SK-N-SH (cell line): ENCODE measurements around the gene CALCR. TPM values are rescaled to one million over a fixed set of nuclear protein-coding genes. Genes with fewer than 3 reads are reported as not detected.

Source experiments
- CTCF ChIA-PET: fragments of 300-600, 350-600 bp; formaldehyde crosslinking; extraction: SDS; loops from one replicate; lab custom pipeline; 2021; lab: Yijun Ruan, JAX
- POLR2A ChIA-PET: fragments of 350-600 bp; sonication (Branson Sonifier 250); formaldehyde crosslinking; extraction: SDS; loops from one replicate; lab custom pipeline; 2020; ENCODE audit warnings: antibody characterized with exemption, inconsistent platforms; lab: Yijun Ruan, JAX
- DNase-seq: peaks from one replicate; pipeline ENCODE4 v3.0.0; 2012
- H2AFZ ChIP-seq: fragments of 200-600 bp; sonication (generic); 2 replicates; pipeline ENCODE4 v1.8.1; 2016; ENCODE audit warnings: antibody characterized with exemption, mild to moderate bottlenecking, low read depth
- H3F3A ChIP-seq: fragments of 200-600 bp; sonication (generic); replicated peaks from 2 replicates; pipeline ENCODE3; 2016; ENCODE audit warnings: antibody characterized with exemption, mild to moderate bottlenecking; ENCODE audit not compliant: insufficient read depth
- H3K27ac ChIP-seq, 2 experiments: fragments of 200-500 bp in 1 of 2; fragments of 200-600 bp in 1 of 2; sonication (Bioruptor generic) in 1 of 2; sonication (generic), shearing (Covaris generic) in 1 of 2; 2 replicates each; pipeline versions ENCODE4 v1.5.1 to v1.6.1; 2014 to 2016; ENCODE audit warnings: low read depth in 2 of 2, inconsistent platforms in 1 of 2, low read length in 1 of 2, mild to moderate bottlenecking in 1 of 2, mixed read lengths in 1 of 2
- H3K27me3 ChIP-seq: fragments of 200-600 bp; sonication (generic), shearing (Covaris generic); 2 replicates; pipeline ENCODE4 v1.6.1; 2016; ENCODE audit warnings: mixed run types; ENCODE audit not compliant: insufficient read depth
- H3K36me3 ChIP-seq, 2 experiments: fragments of 200-500 bp in 1 of 2; fragments of 200-600 bp in 1 of 2; sonication (Bioruptor generic) in 1 of 2; sonication (generic) in 1 of 2; replicated peaks in 1 of 2; 2 replicates each; pipeline versions ENCODE3 to v1.5.1; 2014 to 2016; ENCODE audit warnings: low read length in 1 of 2, mild to moderate bottlenecking in 1 of 2; ENCODE audit not compliant: insufficient read depth in 2 of 2, control insufficient read depth in 1 of 2
- H3K4me1 ChIP-seq, 2 experiments: fragments of 200-500 bp in 1 of 2; fragments of 200-600 bp in 1 of 2; sonication (Bioruptor generic) in 1 of 2; sonication (generic), shearing (Covaris generic) in 1 of 2; 2 replicates each; pipeline versions ENCODE4 v1.5.1 to v1.6.1; 2014 to 2016; ENCODE audit warnings: low read depth in 1 of 2, low read length in 1 of 2, mixed run types in 1 of 2; ENCODE audit not compliant: insufficient read depth in 2 of 2, control insufficient read depth in 1 of 2
- H3K4me2 ChIP-seq: fragments of 200-600 bp; sonication (generic), shearing (Covaris generic); 2 replicates; pipeline ENCODE4 v1.6.1; 2017; ENCODE audit warnings: mixed run types
- H3K4me3 ChIP-seq, 2 experiments: fragments of 200-500 bp in 1 of 2; fragments of 200-600 bp in 1 of 2; sonication (Bioruptor generic) in 1 of 2; sonication (generic), shearing (Covaris generic) in 1 of 2; 2 replicates each; pipeline versions ENCODE4 v1.5.1 to v1.8.1; 2014 to 2016; ENCODE audit warnings: low read depth in 2 of 2, inconsistent platforms in 1 of 2, low read length in 1 of 2, mild to moderate bottlenecking in 1 of 2, mixed read lengths in 1 of 2, moderate library complexity in 1 of 2
- H3K79me2 ChIP-seq: fragments of 200-600 bp; sonication (generic); 2 replicates; pipeline ENCODE4 v1.8.1; 2017; ENCODE audit warnings: mild to moderate bottlenecking; ENCODE audit not compliant: insufficient read depth
- H3K9ac ChIP-seq: fragments of 200-600 bp; sonication (generic); 2 replicates; pipeline ENCODE4 v1.6.1; 2017; ENCODE audit warnings: mixed run types
- H3K9me2 ChIP-seq: fragments of 200-600 bp; sonication (generic); 2 replicates; pipeline ENCODE4 v1.6.1; 2017; ENCODE audit warnings: mixed run types
- H3K9me3 ChIP-seq: fragments of 200-600 bp; sonication (generic); 2 replicates; pipeline ENCODE4 v1.6.1; 2017; ENCODE audit warnings: mixed run types, mild to moderate bottlenecking, moderate library complexity
- H4K20me1 ChIP-seq: fragments of 200-600 bp; sonication (generic); 2 replicates; pipeline ENCODE4 v1.6.1; 2017; ENCODE audit warnings: mild to moderate bottlenecking, mixed run types; ENCODE audit not compliant: insufficient read depth
- ELF1 ChIP-seq: IDR thresholded peaks from 2 replicates; pipeline ENCODE4 v1.4.0; 2012
- EP300 ChIP-seq, 2 experiments: IDR thresholded peaks; 2 replicates each; pipeline versions ENCODE4 v1.4.0 to v1.6.1; 2012; ENCODE audit warnings: borderline replicate concordance in 1 of 2, low read depth in 1 of 2, low read length in 1 of 2
- FOXJ3 ChIP-seq: sonication (generic); formaldehyde crosslinking; IDR thresholded peaks from 2 replicates; pipeline ENCODE4 v1.5.1; 2020; ENCODE audit warnings: mild to moderate bottlenecking, missing genetic modification reagents
- GABPA ChIP-seq: IDR thresholded peaks from 2 replicates; pipeline ENCODE4 v1.4.0; 2012; ENCODE audit warnings: low read depth, mild to moderate bottlenecking
- GATA2 ChIP-seq: sonication (generic); formaldehyde crosslinking; IDR thresholded peaks from 2 replicates; pipeline ENCODE4 v1.5.0; 2020; ENCODE audit warnings: mild to moderate bottlenecking, missing genetic modification reagents
- JUND ChIP-seq: IDR thresholded peaks from 2 replicates; pipeline ENCODE4 v1.4.0; 2012
- MEF2A ChIP-seq: IDR thresholded peaks from 2 replicates; pipeline ENCODE4 v1.4.0; 2012; ENCODE audit warnings: low read depth, borderline replicate concordance
- MXI1 ChIP-seq: IDR thresholded peaks from 2 replicates; pipeline ENCODE4 v1.6.1; 2012; ENCODE audit warnings: mild to moderate bottlenecking, low read depth, low read length, improper control_type of control experiment
- NFIC ChIP-seq: IDR thresholded peaks from 2 replicates; pipeline ENCODE4 v1.4.0; 2012; ENCODE audit warnings: borderline replicate concordance
- NRF1 ChIP-seq: IDR thresholded peaks from 2 replicates; pipeline ENCODE4 v1.6.1; 2012; ENCODE audit warnings: low read depth, mild to moderate bottlenecking, low read length
- POLR2AphosphoS5 ChIP-seq: IDR thresholded peaks from 2 replicates; pipeline ENCODE4 v1.6.1; 2012; ENCODE audit warnings: low read depth, low read length
- RAD21 ChIP-seq: IDR thresholded peaks from 2 replicates; pipeline ENCODE4 v1.6.1; 2012; ENCODE audit warnings: mild to moderate bottlenecking, low read length
- RCOR1 ChIP-seq: fragments of 150-350 bp; IDR thresholded peaks from 2 replicates; pipeline ENCODE4 v1.6.1; 2017; ENCODE audit warnings: antibody characterized with exemption, low read length
- RFX5 ChIP-seq: IDR thresholded peaks from 2 replicates; pipeline ENCODE4 v1.6.1; 2012; ENCODE audit warnings: mild to moderate bottlenecking, improper control_type of control experiment, low read length
- RXRA ChIP-seq: IDR thresholded peaks from 2 replicates; pipeline ENCODE4 v1.4.0; 2012; ENCODE audit warnings: low read depth, mild to moderate bottlenecking, borderline replicate concordance
- SIN3A ChIP-seq: IDR thresholded peaks from 2 replicates; pipeline ENCODE4 v1.6.1; 2012; ENCODE audit warnings: low read depth, mild to moderate bottlenecking, low read length, moderate library complexity, borderline replicate concordance
- SMC3 ChIP-seq: IDR thresholded peaks from 2 replicates; pipeline ENCODE4 v1.6.1; 2012; ENCODE audit warnings: low read depth, low read length, improper control_type of control experiment
- TAF1 ChIP-seq: IDR thresholded peaks from 2 replicates; pipeline ENCODE4 v1.6.1; 2012; ENCODE audit warnings: low read depth, mild to moderate bottlenecking, low read length, moderate library complexity, borderline replicate concordance
- TCF12 ChIP-seq: IDR thresholded peaks from 2 replicates; pipeline ENCODE4 v1.4.0; 2012
- TEAD4 ChIP-seq: IDR thresholded peaks from 2 replicates; pipeline ENCODE4 v1.4.0; 2012; ENCODE audit warnings: mild to moderate bottlenecking, borderline replicate concordance; ENCODE audit not compliant: insufficient read depth
- YY1 ChIP-seq: IDR thresholded peaks from 2 replicates; pipeline ENCODE4 v1.4.0; 2012; ENCODE audit warnings: low read depth, mild to moderate bottlenecking
- WGBS: methylation state at CpG from one replicate; pipeline ENCODE4 v1.1.6; 2017; ENCODE audit warnings: low lambda C conversion rate; 5-methylcytosine and 5-hydroxymethylcytosine counted together
- polyA plus RNA-seq, 3 experiments: library from polyadenylated mRNA; depleted of rRNA; stranded (reverse); fragments of >200 nt; gene quantifications; 2 replicates each; pipeline ENCODE4 v1.2.3, GENCODE V29; 2012
- TF ChIP-seq, protein P1 (sequence below): fragments of 200-600 bp; sonication (generic); IDR thresholded peaks from 2 replicates; pipeline ENCODE4 v1.6.1; 2017; ENCODE audit warnings: antibody characterized with exemption, mild to moderate bottlenecking, moderate library complexity
- TF ChIP-seq, protein P2 (sequence below): IDR thresholded peaks from 2 replicates; pipeline ENCODE4 v1.6.1; 2012; ENCODE audit warnings: mild to moderate bottlenecking, low read depth, low read length, moderate library complexity
- TF ChIP-seq, protein P3 (sequence below): IDR thresholded peaks from 2 replicates; pipeline ENCODE4 v1.4.0; 2012; ENCODE audit warnings: low read depth
- TF ChIP-seq, protein P4 (sequence below): IDR thresholded peaks from 2 replicates; pipeline ENCODE4 v1.4.0; 2012; ENCODE audit warnings: low read depth, borderline replicate concordance
- TF ChIP-seq, protein P5 (sequence below): fragments of 150-350 bp; IDR thresholded peaks from 2 replicates; pipeline ENCODE4 v1.6.1; 2017; ENCODE audit warnings: antibody characterized with exemption, low read length, low read depth, borderline replicate concordance

CALCR gene
- polyA plus RNA-seq, 1 of the 3 experiments (the other 2 are of a cell fraction) = 0.12 TPM

DNA sequence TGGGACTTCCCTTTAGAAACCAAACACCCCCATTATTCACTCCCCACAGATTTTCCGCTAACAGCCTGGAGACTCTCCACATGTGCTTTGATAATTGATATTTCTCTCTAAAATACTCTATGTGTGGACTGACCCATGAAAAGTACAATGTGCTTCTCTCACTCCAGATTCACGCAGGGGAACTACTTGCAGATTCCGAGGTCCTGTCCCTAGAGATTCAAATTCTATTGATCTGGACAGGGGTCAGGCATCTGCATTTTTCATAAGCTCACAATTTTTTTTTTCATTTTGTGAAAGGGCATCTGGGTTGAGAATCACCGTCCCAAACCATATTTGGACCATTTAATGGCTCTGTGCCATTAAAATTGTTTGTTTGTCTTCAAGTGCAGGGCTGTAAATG is 98.7 kb downstream of the CALCR start:
- WGBS = 44% methylated on average over 4 of the region's 4 CpGs

DNA sequence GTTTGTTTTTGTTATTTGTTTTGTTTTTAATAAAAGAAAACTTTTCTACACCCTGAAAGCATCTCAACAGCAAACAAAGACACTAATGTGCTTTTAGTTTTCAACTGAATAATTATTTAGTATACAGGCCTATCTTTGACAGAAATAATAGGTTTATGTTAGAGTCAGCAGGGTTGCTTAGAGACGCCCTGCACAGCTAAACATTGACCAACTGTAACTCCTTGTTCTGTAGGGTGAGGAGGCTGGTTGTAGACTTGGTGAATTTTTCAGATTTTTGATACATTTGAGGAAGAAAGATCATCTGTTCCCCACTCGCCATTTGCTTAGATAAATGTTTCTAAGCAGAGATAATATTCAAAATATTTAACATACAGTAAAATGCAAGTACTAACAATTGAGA is 103.1 kb downstream of the CALCR start:
- ChIA-PET CTCF (interaction anchor here (0.7 kb wide), 1 partner anchor 9 kb away, joined by 3 read pairs; no protein-coding TSS in a partner anchor), POLR2A (no interaction called here)
- no peak for TF ChIP-seq ELF1
- no peak for TF ChIP-seq TEAD4
- TF ChIP-seq, protein P1, sequence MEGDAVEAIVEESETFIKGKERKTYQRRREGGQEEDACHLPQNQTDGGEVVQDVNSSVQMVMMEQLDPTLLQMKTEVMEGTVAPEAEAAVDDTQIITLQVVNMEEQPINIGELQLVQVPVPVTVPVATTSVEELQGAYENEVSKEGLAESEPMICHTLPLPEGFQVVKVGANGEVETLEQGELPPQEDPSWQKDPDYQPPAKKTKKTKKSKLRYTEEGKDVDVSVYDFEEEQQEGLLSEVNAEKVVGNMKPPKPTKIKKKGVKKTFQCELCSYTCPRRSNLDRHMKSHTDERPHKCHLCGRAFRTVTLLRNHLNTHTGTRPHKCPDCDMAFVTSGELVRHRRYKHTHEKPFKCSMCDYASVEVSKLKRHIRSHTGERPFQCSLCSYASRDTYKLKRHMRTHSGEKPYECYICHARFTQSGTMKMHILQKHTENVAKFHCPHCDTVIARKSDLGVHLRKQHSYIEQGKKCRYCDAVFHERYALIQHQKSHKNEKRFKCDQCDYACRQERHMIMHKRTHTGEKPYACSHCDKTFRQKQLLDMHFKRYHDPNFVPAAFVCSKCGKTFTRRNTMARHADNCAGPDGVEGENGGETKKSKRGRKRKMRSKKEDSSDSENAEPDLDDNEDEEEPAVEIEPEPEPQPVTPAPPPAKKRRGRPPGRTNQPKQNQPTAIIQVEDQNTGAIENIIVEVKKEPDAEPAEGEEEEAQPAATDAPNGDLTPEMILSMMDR = no peak
- TF ChIP-seq FOXJ3 = no peak
- no peak for TF ChIP-seq RXRA
- TF ChIP-seq, protein P2, sequence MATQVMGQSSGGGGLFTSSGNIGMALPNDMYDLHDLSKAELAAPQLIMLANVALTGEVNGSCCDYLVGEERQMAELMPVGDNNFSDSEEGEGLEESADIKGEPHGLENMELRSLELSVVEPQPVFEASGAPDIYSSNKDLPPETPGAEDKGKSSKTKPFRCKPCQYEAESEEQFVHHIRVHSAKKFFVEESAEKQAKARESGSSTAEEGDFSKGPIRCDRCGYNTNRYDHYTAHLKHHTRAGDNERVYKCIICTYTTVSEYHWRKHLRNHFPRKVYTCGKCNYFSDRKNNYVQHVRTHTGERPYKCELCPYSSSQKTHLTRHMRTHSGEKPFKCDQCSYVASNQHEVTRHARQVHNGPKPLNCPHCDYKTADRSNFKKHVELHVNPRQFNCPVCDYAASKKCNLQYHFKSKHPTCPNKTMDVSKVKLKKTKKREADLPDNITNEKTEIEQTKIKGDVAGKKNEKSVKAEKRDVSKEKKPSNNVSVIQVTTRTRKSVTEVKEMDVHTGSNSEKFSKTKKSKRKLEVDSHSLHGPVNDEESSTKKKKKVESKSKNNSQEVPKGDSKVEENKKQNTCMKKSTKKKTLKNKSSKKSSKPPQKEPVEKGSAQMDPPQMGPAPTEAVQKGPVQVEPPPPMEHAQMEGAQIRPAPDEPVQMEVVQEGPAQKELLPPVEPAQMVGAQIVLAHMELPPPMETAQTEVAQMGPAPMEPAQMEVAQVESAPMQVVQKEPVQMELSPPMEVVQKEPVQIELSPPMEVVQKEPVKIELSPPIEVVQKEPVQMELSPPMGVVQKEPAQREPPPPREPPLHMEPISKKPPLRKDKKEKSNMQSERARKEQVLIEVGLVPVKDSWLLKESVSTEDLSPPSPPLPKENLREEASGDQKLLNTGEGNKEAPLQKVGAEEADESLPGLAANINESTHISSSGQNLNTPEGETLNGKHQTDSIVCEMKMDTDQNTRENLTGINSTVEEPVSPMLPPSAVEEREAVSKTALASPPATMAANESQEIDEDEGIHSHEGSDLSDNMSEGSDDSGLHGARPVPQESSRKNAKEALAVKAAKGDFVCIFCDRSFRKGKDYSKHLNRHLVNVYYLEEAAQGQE = no peak
- no peak for TF ChIP-seq NRF1
- no peak for TF ChIP-seq POLR2AphosphoS5
- no peak for TF ChIP-seq TAF1
- no peak for TF ChIP-seq RCOR1
- no peak for TF ChIP-seq SMC3
- no peak for TF ChIP-seq YY1
- TF ChIP-seq, protein P3, sequence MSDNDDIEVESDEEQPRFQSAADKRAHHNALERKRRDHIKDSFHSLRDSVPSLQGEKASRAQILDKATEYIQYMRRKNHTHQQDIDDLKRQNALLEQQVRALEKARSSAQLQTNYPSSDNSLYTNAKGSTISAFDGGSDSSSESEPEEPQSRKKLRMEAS = no peak
- no peak overlapping the region for H2AFZ ChIP-seq
- H4K20me1 ChIP-seq = no peaks in the 10 kb centered on the region
- no peak overlapping the region for H3K27ac ChIP-seq
- H3K36me3 ChIP-seq = no peaks in the 10 kb centered on the region
- 28% methylated on average over 2 of the region's 2 CpGs for WGBS
- H3K9me2 ChIP-seq = 0 out of 2 replicates have a peak, but pooled peaks cover 2% of the 10 kb centered on the region
- no peak overlapping the region for H3K4me3 ChIP-seq
- no peak for DNase-seq
- no peaks in the 10 kb centered on the region for H3K79me2 ChIP-seq
- H3K9ac ChIP-seq = no peak overlapping the region
- no peaks in the 10 kb centered on the region for H3F3A ChIP-seq
- H3K4me2 ChIP-seq = no peak overlapping the region
- H3K4me1 ChIP-seq = no peaks in the 10 kb centered on the region; a peak in 1 of 4 replicates
- no peaks in the 10 kb centered on the region for H3K27me3 ChIP-seq
- H3K9me3 ChIP-seq = no peaks in the 10 kb centered on the region

More for the DNA sequence above, 98.7 kb downstream of the CALCR start:
- Histone ChIP-seq H3K9me2 (0 out of 2 replicates have a peak, but pooled peaks cover 2% of the 10 kb centered on the region), H3K9me3 (no peaks in the 10 kb centered on the region), H4K20me1 (no peaks in the 10 kb centered on the region), H3K9ac (no peak overlapping the region), H2AFZ (no peak overlapping the region), H3K36me3 (no peaks in the 10 kb centered on the region), H3K4me2 (no peak overlapping the region), H3K27me3 (no peaks in the 10 kb centered on the region), H3K27ac (no peak overlapping the region), H3F3A (no peaks in the 10 kb centered on the region), H3K4me3 (no peak overlapping the region), H3K4me1 (no peaks in the 10 kb centered on the region; a peak in 1 of 4 replicates), H3K79me2 (no peaks in the 10 kb centered on the region)
- no peak for DNase-seq
- ChIA-PET CTCF (interaction anchor here (1.4 kb wide), 1 partner anchor 33 kb away, joined by 7 read pairs; no protein-coding TSS in a partner anchor), POLR2A (no interaction called here)
- no peak for TF ChIP-seq TCF12
- no peak for TF ChIP-seq SIN3A
- TF ChIP-seq MEF2A = no peak
- TF ChIP-seq, protein P4, sequence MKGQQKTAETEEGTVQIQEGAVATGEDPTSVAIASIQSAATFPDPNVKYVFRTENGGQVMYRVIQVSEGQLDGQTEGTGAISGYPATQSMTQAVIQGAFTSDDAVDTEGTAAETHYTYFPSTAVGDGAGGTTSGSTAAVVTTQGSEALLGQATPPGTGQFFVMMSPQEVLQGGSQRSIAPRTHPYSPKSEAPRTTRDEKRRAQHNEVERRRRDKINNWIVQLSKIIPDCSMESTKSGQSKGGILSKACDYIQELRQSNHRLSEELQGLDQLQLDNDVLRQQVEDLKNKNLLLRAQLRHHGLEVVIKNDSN = no peak
- no peak for TF ChIP-seq YY1
- TF ChIP-seq, protein P5, sequence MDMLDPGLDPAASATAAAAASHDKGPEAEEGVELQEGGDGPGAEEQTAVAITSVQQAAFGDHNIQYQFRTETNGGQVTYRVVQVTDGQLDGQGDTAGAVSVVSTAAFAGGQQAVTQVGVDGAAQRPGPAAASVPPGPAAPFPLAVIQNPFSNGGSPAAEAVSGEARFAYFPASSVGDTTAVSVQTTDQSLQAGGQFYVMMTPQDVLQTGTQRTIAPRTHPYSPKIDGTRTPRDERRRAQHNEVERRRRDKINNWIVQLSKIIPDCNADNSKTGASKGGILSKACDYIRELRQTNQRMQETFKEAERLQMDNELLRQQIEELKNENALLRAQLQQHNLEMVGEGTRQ = no peak
- TF ChIP-seq POLR2AphosphoS5 = no peak
- no peak for TF ChIP-seq RAD21
- TF ChIP-seq TEAD4 = no peak
- TF ChIP-seq JUND = no peak
- no peak for TF ChIP-seq RXRA
- no peak for TF ChIP-seq MXI1
- TF ChIP-seq RFX5 = no peak
- no peak for TF ChIP-seq EP300 (IDR thresholded peaks at IDR 0.05; ENCODE audit: borderline replicate concordance in 1 of 2, low read depth in 1 of 2, low read length in 1 of 2)
- TF ChIP-seq ELF1 = no peak
- no peak for TF ChIP-seq NFIC
- no peak for TF ChIP-seq TAF1
- no peak for TF ChIP-seq RCOR1
- TF ChIP-seq GATA2 (CRISPR knock-in tag) = no peak
- TF ChIP-seq GABPA = no peak
